ENCODE results near the gene TRNP1. TPM values are rescaled to one million over a fixed set of nuclear protein-coding genes. Genes with fewer than 3 reads are reported as not detected.

TRNP1 gene
- total and polyA plus RNA-seq, 4 donors, result 0.97 to 10.0 (median 2.4) TPM

- no peak for TF ChIP-seq ZBTB33 (IDR thresholded peaks at IDR 0.05)
- TF ChIP-seq SP1 (IDR thresholded peaks at IDR 0.05), result no peak
- no peak for TF ChIP-seq GABPA (IDR thresholded peaks at IDR 0.05 in 1 of 2, conservative IDR thresholded peaks at IDR 0.05 in 1 of 2)
These were observed 1.5 kb downstream of the TRNP1 start (continued) for GRCh38 chr1:26994787-26995517.

DNA sequence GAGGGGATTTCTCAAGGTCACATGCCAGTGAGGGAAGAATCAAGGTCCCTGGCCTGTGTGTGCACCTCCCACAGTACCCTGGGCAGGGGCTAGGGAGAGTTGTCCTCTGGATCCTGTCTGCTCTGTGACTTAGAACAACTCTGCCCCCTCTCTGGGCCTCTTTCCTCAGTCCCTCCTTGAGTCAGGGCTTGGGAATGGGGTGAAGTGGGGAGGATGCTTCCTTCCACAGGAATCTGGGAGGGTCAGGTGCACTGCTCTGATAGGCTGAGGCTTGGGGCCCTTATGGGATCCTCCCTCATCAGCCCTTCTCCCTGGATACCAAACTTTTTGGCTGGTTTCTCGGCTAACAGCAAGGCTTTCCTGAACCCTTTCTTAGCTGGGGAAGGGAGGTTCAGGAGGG is 2.5 kb downstream of the TRNP1 start:
- TF ChIP-seq, protein P1, sequence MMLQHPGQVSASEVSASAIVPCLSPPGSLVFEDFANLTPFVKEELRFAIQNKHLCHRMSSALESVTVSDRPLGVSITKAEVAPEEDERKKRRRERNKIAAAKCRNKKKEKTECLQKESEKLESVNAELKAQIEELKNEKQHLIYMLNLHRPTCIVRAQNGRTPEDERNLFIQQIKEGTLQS (IDR thresholded peaks at IDR 0.05), result no peak
- no peak for TF ChIP-seq YY1 (IDR thresholded peaks at IDR 0.05)
- TF ChIP-seq HNF4A (conservative IDR thresholded peaks at IDR 0.05), result no peak
- TF ChIP-seq SP1 (IDR thresholded peaks at IDR 0.05), result no peak
- TF ChIP-seq RAD21 (IDR thresholded peaks at IDR 0.05), result no peak
- no peak for TF ChIP-seq NR2F2 (IDR thresholded peaks at IDR 0.05)
- no peak for TF ChIP-seq CTCF (IDR thresholded peaks at IDR 0.05; ENCODE audit: low read depth, low read length, missing input control)
- TF ChIP-seq, protein P2, sequence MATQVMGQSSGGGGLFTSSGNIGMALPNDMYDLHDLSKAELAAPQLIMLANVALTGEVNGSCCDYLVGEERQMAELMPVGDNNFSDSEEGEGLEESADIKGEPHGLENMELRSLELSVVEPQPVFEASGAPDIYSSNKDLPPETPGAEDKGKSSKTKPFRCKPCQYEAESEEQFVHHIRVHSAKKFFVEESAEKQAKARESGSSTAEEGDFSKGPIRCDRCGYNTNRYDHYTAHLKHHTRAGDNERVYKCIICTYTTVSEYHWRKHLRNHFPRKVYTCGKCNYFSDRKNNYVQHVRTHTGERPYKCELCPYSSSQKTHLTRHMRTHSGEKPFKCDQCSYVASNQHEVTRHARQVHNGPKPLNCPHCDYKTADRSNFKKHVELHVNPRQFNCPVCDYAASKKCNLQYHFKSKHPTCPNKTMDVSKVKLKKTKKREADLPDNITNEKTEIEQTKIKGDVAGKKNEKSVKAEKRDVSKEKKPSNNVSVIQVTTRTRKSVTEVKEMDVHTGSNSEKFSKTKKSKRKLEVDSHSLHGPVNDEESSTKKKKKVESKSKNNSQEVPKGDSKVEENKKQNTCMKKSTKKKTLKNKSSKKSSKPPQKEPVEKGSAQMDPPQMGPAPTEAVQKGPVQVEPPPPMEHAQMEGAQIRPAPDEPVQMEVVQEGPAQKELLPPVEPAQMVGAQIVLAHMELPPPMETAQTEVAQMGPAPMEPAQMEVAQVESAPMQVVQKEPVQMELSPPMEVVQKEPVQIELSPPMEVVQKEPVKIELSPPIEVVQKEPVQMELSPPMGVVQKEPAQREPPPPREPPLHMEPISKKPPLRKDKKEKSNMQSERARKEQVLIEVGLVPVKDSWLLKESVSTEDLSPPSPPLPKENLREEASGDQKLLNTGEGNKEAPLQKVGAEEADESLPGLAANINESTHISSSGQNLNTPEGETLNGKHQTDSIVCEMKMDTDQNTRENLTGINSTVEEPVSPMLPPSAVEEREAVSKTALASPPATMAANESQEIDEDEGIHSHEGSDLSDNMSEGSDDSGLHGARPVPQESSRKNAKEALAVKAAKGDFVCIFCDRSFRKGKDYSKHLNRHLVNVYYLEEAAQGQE (IDR thresholded peaks at IDR 0.05), result no peak
- no peak for TF ChIP-seq JUND (IDR thresholded peaks at IDR 0.05)
- TF ChIP-seq RXRA (IDR thresholded peaks at IDR 0.05), result no peak
- no peak for TF ChIP-seq EGR1 (IDR thresholded peaks at IDR 0.05; ENCODE audit: low read depth in 2 of 2)
- TF ChIP-seq ZBTB33 (IDR thresholded peaks at IDR 0.05), result no peak
- TF ChIP-seq HNF4G (IDR thresholded peaks at IDR 0.05), result no peak
- no peak for TF ChIP-seq GABPA (IDR thresholded peaks at IDR 0.05 in 1 of 2, conservative IDR thresholded peaks at IDR 0.05 in 1 of 2)
- TF ChIP-seq, protein P3, sequence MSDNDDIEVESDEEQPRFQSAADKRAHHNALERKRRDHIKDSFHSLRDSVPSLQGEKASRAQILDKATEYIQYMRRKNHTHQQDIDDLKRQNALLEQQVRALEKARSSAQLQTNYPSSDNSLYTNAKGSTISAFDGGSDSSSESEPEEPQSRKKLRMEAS (IDR thresholded peaks at IDR 0.05), result no peak
- TF ChIP-seq FOXA1 (IDR thresholded peaks at IDR 0.05), result no peak
- TF ChIP-seq FOXA2 (IDR thresholded peaks at IDR 0.05), result no peak
- no peak for TF ChIP-seq TAF1 (conservative IDR thresholded peaks at IDR 0.05)
- no peaks in the 10 kb centered on the region for H3K36me3 ChIP-seq (ENCODE audit: control insufficient read depth in 4 of 4, insufficient read depth in 3 of 4, low read depth in 1 of 4, low read length in 3 of 4)
- no peak overlapping the region for H3K27ac ChIP-seq (ENCODE audit: low read depth in 1 of 2, low read length in 2 of 2)
- no peak overlapping the region for H3K9ac ChIP-seq (ENCODE audit: low read depth in 1 of 2, low read length in 2 of 2)
- DNase-seq (ENCODE audit: low spot score), result no peak
- H3K4me3 ChIP-seq (ENCODE audit: low read depth in 1 of 3, low read length in 3 of 3), result no peak overlapping the region
- H3K4me1 ChIP-seq (ENCODE audit: control insufficient read depth in 4 of 4, insufficient read depth in 4 of 4, low read length in 3 of 4), result peaks cover 7 to 23% (median 11%) of the 10 kb centered on the region in 4 donors
- no peaks in the 10 kb centered on the region for H3K9me3 ChIP-seq (ENCODE audit: control insufficient read depth in 4 of 4, low read length in 3 of 4)
- H3K27me3 ChIP-seq (ENCODE audit: control insufficient read depth in 4 of 4, insufficient read depth in 4 of 4, low read length in 3 of 4), result no peaks in the 10 kb centered on the region
- 89% methylated on average over 1 of the region's 1 CpG for WGBS
